Inferior parietal cortex (tissue), 1 donor: ENCODE results near the gene TMIGD3.
A peak's percentile ranks its signal among the peaks of the same experiment; 100 is the strongest.

Source experiments
- DNase-seq: peaks from one replicate; pipeline ENCODE4 v3.0.0-alpha.2; 2016; ENCODE audit errors: extremely low spot score

The TMIGD3 gene

DNA sequence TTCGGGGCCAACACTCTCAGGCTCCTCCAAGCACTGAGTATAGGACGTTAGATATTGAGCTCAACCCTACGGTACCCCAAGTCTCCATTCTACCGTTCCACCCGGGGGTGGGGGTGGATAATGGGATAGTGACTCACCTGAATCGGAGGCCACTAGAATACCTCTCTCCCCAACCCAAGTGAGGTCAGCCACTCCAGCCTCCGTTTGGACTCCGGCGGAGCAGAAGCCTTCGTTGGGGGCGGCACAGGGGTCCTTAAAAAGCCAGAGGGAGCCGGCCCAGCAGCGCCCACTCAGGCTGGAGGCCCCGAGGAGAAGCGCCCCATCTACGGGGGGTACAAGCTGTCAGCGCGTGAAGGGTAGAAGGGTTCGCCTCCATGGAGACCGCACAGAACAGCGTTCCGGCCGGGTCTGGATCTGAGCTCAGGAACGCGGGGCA is 54.9 kb downstream of the TMIGD3 start:
- no peak for DNase-seq

DNA sequence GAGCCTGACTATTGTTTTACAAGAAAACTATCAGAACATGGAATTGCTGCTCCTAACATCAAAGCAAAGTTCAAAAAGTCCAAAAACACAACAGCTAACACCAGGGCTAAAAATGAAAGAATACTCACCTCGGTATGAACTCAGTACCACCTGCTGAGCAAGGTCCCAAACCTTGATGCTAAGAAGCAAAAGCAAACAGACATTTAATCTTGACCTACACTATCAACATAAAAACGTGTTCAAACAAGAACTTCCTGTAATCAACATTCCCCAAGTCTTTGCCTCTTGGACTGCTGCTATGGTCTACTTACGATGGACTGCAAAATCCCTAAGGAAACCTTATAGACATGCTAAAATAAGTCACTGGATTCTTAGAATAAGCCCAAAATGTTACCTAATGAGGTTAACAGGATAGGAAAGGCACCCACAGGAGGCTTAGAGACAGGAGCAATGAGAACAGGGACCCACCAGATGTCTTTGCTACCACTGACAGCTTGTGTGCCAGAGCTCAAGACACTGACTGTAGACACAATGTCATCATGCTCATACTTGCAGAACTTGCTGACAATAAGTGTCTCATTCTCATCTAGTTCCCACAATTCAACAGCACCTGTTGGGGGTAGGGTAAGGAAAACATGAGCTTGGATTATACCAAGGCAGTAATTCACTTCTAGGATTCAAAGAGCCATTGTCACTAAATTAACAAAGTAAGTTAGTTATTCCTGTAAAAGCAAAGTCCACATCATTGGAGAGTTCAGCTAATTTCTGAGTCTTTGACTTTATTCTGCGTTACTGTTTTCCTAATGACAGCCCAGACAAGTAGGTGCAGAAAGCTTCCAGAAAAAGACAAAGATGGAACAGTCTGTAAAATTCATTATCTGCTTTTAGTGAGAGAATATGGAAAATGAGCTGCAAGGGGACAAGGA is 56.2 kb downstream of the TMIGD3 start:
- no peak for DNase-seq

DNA sequence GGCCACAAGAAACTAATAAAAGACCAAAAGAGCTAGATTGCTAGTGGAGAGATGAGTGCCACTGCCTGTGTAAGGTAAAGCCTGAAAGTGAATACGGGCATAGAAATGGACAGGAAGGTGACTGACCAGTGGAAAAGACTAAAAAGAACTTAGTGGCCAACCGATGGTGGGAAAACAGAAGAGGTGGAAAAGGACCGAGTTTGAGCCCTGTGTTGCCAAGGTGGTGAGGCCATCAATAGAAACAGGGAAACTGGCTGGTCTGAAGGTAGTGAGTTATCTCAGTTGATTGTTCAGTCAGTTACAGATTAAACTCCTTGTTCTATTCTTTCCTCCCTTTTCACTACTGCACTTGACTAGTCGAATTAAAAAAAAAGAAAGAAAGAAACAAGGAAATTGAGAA is 56.9 kb downstream of the TMIGD3 start:
- DNase-seq: no peak

DNA sequence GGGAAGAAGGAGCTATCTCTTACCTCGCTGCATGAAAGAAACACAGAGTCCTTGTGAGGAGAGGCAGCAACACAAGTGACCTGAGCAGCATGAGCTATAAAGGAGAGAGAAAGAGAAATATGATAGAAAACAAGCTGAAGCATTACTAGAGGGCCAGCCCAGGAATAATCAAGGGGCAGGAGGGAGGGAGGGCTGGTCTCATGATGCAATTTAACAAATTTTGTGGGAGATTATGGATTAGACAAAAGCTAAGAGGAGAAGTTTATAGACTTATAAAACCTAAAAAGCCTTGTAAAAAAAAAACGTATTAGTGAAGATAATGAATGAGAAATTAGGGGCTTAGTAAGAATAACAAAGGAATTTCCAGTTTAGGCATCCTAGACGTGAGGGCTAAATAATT is 59.4 kb downstream of the TMIGD3 start:
- no peak for DNase-seq

DNA sequence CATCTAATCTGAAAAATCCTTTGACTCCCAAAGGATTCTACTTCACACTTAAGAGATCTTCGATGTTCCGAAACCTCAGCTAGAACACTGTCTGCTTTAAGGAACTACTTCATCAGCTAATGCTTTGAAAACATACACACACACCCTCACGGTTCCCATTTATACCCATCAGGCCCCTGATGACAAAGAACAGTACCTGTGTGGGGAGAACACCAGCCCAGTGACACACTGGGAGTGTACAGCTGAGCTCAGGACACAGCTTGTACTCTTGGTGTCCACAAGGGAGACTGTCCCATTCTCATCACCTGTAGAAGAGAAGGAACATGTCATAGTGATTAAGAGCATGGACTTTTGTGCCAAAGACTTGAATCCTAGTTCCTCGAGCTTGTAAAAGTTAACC is 61.0 kb downstream of the TMIGD3 start:
- DNase-seq: no peak

DNA sequence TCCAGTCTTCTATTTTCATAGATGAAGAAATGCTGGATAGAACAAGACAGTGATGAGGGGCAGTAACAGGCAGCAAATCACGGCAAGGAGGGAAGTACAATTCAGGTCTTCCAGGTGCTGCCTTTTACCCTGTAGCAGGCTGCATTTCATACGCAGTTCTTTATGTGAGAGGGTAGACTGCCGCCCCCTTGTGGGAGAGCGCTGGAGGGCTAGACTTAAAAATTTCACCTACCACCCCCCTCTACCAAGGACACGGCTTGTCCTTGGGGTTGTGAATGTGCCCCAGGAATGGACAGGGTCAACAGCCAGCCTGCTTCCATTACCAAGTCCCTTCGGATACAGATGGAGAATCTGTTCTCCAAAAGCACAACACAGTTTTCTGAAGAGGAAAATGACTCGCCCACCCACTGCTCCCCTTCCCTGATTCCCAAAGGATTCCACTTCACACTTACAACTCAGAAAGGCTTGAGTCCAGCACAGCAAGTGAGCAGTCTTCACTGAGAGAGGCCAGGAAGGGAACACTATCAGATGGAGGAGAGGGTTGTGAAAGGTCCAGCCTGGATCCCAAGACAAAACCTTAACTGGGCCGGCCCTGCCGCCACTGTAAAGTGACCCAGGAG is 61.8 kb downstream of the TMIGD3 start:
- DNase-seq: no peak

DNA sequence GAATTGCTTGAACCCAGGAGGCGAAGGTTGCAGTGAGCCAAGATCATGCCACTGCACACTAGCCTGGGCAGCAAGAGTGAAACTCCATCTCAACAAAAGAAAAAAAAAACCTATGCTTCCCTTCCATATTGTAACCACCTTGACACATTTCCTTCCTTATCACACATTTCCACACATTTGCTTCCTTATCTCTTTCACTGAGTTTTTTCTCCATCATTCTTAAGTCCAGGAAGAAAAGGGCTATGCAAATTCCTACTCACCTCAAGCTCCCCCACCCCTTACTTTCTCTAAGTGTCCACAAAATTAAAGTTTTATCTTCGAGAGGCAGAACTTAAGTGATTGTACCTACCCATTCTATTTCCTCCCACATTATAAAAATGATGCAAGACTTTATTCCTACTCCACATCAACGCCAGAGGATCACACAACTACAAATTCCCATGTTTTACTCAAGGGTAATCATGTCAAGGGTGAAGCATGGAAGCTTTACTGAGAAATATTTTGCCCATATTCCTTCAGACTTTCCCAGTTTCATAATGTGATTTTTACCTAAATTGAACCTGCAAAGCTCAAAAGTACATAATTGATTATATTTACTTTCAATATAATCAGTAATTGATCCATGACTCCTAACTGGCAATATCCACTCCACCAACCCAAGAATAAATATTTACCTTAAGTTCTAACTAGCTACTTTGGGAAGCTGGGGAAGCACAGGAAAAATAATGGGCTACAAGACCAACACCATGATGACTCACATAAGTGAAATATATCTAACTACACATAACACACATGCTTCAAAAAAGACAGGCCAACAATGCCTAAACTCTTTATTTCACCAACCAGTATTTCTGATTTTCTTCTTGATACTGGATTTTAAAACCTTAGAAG is 63.7 kb downstream of the TMIGD3 start:
- DNase-seq: no peak

DNA sequence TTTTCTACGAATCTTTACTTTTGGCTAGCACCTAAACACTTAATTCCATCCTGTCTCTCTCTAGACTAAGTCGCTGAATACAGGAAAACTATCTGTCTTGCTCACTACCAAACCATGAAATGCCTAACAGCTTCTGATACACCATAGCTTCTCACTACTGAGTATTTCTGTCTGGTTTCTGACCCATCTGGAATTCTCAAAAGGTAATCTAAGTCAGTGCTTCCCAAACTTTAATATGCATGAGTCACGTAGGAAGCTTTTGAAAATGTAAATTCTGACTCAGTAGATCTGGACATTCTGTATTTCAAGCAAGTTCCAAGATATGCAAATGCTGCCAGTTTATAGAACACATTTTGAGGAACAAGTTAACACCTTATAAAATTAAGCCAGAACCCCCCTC is 66.7 kb downstream of the TMIGD3 start:
- DNase-seq: peak; percentile 15
